GM19463 (cell line): ENCODE results near the gene PRAF2.

Experiments
- ATAC-seq: cut with Tn5 transposase; IDR thresholded peaks from one replicate; pipeline ENCODE4 v1.9.1; 2021; ENCODE audit warnings: mild to moderate bottlenecking, moderate library complexity; ENCODE audit not compliant: unreplicated experiment

Gene PRAF2

DNA sequence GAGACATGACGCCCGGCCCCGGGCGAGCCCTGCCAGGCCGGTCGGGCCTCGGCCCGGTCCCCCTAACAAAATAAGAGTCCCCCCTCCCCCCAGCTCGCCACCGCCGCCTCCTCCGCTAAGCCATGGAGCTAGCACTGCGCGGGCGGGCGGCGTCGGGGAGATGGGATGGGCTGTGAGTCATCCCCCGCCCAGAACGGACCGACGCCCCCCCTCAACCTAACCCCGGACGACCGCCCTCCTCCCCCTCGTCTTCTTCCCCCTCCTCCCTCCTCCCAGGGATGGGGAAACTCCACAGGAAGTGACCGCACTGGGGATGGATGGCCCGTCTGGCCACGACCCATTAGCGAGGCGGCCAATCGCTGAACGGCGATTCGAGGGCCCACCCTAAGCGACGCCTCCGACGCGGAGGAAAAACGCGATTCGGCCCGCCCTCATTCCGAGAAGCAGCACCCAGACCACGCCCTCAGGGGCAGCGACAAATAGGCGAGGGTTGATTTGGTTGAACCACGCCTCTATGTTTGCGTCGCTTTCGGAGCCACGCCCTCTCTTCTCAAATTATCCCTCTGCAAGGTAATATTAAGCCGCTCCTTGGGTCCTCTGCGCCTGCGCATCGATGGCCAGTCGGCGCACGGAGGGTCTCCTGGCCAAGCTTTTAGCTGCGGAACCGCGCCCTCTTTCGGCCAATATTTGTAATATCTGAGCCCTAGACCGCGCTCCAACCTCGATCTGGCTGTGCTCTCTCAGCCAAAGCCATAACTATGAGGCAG lies 30.4 kb downstream of the PRAF2 start, which contains the start of gene TFE3:
Gene TFE3 (minus strand): TSS at position 138 of the 767 bp plus-strand sequence. CDS start 131 bp downstream, at position 7.
- peak; percentile 89 for ATAC-seq

DNA sequence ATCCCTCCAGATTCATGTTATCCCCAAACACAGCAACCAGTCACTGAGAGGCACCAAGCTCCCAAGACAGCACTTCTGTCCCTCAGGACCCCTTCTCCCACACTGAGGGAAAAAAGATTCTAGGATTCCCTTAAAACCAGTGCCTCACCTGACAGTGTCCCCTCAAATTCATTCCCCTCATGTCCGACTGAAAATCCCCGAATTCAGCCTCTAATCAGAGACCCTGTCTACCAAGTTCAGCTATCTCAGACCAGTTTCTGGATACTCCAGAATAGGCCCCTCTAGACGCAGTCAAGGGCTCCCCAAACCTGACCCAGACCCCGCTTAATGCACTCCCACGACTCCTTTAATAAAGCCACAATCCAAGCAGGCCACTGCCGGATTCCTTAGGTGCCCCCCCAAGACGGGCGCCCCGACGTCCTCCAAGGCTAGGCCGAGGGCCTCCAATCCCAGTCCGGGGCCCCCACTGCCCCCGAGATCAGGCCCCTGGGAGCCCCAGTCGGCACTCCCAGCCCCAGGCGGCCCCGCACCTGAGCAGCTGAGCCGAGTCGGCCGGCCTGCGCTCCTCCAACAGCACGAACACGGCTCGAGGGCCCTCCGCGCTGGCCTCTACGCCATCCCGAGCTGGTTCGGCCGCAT lies 31.1 kb downstream of the PRAF2 start:
- ATAC-seq: no peak

DNA sequence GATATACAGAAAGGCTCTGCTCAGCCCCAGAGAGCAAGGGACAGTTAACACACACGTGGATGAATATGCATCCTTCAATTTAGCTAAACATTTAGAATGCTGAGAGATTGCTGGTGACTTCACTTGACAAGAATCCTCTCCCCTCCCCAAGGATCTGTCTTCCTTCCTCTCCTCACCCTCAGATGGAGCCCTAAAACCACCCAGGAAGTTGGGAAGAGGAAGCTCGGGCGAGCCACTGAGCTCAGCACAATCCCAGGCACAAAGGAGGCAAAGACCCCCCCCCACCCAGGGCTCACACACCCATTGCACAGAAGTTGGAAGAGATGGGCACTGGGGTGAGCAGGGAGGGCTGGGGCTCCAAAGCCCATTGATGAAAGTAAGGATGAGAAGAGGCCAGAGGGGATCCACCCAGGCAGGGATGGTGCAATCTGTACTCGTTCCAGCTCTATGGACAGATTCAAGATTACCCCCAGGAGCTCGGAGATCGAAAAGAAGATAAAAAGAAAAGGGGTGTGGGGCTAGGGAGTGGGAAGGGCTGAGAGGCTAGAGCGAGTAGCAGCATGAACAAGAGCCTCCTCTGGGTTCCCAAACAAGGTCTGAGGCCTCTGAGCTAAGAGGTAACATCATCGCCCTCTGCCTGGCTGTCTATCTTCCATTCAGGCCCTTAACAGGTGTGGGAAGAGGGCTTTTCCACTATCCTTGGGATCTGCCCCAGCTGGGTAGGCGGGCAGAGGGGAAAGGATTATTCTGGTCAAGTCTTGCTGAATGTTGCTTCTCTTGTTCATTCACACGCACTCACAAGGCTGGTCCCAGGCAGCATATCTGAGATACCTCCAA lies 31.8 kb downstream of the PRAF2 start:
- ATAC-seq: no peak

DNA sequence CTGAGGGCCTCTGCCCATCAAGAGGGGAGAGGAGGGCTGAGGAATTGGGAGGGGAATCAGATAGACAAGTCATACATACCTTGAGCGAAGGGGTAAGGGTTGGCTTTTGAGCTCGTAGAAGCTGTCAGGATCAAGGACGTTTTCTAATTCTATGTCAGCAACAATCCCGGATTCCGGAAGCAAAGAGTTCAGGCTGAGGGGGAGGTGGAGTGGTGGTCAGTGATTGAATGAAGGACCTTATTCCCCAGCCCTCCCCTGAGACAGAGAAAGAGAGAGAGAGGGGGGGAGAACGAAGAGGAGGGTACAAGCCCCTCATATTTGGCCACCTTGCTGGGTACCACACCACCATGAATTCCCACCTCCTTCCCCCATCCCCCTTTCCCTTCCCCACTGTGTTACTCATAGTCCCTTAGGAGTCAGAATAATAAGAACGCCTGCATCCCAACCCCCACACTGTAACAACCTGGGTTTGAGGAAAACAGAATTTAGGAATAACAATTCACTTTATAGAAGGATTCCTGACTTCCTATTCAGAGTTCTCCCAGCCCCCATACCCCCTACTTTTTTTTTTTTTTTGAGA lies 33.3 kb downstream of the PRAF2 start:
- no peak for ATAC-seq

DNA sequence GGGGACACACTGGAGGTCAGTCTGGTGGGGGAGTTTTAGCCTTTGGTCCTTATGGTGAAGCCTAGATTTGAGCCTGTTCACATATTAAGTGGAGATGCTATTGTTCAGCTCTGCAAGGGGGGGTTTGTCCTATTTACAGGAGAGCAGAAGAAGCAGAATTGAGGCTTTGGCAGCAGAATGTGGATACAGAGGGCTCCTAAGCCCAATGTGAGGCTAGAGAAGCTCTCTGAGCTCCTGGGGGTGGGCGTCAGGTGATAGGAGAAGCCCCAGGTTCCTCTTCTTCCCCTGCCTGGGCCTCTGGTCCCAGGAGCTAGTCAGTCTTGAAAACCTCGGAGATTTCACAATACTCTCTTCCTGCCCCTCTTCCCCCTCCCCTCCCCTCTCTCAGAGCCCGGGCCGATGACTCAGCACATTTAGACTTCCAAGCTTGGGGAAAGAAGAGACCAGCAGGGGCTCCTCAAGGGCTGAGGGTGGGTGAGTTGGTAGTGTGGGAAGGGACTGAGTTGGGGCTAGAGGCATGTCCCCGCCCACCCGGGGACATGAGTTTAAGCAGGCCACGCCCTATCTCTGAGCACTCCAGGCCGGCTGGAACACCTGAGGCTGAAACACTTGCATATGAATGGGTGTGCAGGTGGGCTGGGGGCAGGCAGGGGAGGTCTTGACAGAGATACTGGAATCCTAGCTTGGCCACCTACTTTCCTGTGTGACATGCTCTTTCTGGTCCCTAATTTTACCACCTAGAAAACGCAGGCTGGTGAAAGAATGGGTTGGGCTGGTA lies 34.0 kb downstream of the PRAF2 start:
- no peak for ATAC-seq

DNA sequence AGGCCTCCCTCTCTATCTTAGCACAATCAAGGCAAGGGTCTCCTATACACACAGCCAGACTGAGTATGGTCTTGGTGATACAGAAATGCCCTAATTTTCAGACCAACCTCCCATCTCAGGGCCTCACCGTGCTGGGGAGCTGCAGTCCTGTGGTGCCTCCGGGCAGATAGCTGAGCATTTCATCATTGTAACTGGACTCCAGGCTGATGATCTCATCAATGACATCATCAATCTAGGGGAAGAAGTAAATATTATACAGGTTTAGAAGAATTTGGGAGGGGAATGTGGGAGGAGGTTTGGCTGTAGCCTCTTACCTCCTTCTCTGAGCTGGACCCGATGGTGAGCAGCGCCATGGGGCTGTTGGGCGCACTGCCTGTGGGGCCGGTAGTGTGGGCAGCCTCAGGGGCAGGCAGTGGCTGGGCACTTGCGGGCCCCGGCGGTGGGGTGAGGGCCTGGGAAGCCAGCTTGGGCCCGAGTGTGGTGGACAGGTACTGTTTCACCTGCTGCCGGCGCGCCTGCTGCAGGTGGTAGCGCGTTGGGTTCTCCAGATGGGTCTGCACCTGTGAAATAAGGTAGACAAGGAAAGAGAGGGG lies 35.8 kb downstream of the PRAF2 start:
- ATAC-seq: no peak

DNA sequence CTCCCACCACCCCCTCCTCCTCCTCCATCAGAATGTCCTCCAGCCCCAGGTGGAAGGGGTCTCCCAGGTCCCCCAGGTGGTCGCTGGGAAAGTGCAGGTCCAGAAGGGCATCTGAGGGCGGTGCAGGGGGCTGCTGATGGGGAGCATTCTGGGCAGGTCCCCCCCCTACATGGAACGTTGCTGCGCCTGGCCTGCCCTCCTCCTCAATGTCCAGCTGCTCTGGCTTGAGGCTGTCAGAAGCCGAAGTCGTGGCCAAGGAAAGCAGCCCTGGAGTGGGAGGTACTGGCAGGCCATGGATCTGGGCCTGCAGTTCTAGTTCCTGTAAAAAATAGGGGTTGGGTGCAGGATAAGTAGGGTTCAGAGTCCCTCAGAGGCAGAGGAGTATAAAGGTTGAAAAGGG lies 43.5 kb downstream of the PRAF2 start:
- ATAC-seq: no peak

DNA sequence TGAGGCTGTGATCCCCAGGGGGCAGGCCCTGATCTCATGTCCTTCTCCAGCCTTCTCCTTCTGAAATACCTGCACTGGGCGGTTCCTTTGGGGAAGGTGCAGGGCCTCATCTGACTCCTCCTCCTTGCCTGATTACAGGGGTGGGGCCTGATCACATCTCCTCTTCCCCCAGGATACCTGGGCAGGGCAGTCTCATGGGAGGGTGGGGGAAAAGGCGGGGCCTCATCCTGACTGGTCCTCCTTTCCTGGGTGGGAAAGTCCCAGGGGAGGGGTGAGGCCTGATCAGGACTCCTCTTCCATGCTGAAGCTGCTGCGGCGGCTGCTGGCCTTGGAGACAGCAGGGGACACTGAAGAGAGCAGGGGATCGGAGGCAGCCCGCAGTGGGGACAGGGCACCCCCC lies 43.9 kb downstream of the PRAF2 start:
- ATAC-seq: no peak
